GM10266 (cell line): ENCODE results near the gene SMIM44.

Experiments
- DNase-seq: peaks from one replicate; pipeline ENCODE4 v3.0.0; 2012; ENCODE audit errors: extremely low spot score
- TF ChIP-seq, protein P1 (sequence below): IDR thresholded peaks from 2 replicates; pipeline ENCODE4 v1.5.1; 2012; ENCODE audit warnings: mild to moderate bottlenecking, low read depth; ENCODE audit not compliant: control insufficient read depth, insufficient read depth; ENCODE audit errors: missing control alignments

SMIM44 gene

DNA sequence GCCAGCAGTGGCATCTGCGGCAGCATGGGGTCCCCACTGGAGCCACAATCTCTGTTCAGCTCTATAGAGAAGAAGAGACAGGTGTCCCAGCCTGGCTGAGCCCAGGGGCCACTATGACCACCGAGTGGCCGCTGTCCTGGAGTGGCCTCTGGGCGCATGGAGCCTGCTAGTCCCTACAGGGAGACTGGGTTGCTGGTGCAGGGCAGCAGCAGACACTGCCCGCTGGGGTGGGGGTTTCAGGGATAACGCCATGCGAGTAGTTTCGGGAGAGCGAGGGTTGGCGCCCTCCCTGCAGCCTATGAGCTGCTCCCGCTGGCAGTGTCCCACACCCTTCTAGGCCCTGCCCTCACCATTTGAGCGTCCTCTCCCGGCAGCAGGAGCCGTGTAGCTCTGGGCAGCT lies 44.8 kb upstream of the SMIM44 start:
- TF ChIP-seq, protein P1, sequence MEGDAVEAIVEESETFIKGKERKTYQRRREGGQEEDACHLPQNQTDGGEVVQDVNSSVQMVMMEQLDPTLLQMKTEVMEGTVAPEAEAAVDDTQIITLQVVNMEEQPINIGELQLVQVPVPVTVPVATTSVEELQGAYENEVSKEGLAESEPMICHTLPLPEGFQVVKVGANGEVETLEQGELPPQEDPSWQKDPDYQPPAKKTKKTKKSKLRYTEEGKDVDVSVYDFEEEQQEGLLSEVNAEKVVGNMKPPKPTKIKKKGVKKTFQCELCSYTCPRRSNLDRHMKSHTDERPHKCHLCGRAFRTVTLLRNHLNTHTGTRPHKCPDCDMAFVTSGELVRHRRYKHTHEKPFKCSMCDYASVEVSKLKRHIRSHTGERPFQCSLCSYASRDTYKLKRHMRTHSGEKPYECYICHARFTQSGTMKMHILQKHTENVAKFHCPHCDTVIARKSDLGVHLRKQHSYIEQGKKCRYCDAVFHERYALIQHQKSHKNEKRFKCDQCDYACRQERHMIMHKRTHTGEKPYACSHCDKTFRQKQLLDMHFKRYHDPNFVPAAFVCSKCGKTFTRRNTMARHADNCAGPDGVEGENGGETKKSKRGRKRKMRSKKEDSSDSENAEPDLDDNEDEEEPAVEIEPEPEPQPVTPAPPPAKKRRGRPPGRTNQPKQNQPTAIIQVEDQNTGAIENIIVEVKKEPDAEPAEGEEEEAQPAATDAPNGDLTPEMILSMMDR: no peak
- DNase-seq: no peak

DNA sequence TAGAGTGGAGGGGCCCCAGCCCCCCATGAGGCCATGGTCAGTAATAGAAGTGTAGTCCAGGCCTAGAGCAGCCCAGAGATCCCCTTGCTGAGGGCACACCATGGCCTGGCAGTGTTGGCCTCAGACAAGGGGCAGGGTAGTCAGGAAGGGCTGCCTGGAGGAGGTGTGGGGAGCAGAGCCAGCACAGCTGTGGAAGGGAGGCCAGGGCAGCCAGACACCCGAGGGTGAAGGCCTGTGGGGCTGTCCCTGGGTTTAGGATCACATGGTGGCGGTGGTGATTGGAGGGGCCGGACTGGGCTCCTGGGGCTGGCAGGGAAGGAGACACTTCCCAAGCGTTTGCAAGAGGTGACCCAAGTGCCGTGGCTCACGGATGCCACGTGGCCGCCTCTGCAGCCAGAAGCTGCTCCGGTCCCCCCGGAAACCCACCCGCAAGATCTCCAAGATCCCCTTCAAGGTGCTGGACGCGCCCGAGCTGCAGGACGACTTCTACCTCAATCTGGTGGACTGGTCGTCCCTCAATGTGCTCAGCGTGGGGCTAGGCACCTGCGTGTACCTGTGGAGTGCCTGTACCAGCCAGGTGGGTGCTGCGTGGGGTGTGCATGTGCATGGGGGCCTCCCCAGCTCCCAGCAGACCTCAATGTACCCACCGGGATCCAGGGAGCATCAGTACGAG lies 44.1 kb upstream of the SMIM44 start:
- no peak for DNase-seq
- TF ChIP-seq, protein P1: no peak

DNA sequence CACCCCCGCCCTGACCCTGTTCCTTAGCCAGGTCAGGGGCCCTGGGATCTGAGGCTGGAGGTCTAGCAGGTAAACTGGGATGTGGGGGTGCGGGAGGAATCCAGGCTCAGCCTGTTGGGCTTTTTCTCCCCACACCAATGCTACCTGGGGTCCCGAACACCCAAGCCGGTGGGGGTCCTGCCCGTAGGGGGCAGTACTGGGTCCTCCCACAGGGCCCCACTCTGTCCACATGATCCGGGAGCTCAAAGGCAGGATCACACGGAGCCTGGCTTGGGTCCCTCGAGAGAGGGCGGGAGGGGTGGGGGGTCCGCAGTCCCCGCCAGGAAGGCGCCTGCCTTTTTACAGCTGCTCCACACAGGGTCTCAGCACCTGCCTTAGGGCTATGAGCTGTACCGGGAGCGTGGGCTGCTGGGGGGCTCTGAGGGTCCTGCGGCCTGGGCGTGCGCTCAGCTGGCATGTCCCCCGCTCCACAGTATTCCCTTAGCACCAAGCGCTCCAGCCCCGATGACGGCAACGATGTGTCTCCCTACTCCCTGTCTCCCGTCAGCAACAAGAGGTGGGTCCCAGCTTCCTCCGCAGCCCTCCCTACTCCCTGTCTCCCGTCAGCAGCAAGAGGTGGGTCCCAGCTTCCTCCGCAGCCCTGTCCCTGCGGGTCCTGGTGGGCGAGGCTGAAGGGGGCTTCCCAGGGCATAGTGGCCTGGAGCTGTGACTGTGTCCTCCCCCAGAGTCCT lies 43.4 kb upstream of the SMIM44 start:
- TF ChIP-seq, protein P1: no peak
- DNase-seq: no peak

DNA sequence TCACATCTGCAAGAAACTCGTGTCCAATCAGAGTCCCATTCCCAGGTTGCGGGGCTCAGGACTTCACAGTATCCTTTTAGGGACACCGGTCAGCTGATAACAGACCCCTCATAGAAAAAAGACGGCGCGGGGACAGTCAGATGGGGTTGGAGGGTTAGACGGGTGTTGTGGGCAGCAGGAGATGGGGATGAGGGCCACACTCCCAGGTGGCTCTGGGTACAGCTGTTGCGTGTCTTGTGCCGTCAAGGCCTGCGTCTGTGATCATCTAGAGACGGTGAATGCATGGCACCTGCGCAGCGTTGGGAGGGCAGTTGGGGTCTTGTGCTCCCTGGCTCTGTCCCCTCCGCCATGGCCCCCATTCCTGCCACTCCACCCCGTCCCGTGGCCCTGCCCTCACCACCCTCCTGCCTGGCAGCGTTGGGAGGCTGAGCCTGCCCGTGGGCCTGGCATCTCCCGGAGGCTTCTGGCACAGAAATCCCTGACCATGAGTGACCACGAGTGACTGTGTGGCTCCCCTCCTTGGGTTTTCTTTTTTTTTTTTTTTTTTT lies 41.7 kb upstream of the SMIM44 start:
- TF ChIP-seq, protein P1: no peak
- DNase-seq: no peak

DNA sequence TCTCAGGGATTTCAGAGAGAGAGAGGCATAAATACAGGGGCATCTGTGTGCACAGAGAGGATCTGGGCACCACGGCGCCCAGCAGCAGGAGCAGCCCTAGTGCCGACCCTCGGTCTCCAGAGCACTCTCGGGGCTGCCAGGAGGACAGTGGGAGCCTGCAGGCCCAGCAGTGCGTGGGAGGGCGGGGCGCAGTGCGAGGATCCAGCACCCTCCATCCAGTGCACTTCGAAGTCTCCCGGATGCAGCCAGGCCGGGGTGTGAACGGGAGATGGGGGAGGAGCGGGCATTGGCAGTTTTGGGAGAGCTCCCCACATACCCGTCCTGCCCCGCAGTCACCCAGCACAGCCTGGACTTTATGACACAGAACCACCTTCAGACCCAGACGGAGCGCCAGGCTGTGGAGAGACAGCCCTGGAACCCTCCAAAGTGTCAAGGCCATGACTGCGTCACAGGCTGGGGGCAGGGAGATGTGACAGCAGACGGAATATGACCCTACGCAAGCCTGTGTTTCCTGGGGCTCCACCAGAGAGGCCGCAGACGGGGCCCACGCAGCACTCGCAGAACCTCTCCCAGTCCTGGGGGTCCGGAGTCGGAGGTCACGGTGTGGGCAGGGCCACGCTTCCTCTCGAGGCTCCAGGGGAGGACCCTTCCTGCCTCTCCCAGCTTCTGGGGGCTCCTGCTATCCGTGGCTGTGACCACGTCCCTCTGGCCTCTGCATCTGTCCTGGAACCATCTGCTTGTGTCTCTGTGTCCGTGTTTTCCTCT lies 41.0 kb upstream of the SMIM44 start:
- TF ChIP-seq, protein P1: no peak
- DNase-seq: no peak

DNA sequence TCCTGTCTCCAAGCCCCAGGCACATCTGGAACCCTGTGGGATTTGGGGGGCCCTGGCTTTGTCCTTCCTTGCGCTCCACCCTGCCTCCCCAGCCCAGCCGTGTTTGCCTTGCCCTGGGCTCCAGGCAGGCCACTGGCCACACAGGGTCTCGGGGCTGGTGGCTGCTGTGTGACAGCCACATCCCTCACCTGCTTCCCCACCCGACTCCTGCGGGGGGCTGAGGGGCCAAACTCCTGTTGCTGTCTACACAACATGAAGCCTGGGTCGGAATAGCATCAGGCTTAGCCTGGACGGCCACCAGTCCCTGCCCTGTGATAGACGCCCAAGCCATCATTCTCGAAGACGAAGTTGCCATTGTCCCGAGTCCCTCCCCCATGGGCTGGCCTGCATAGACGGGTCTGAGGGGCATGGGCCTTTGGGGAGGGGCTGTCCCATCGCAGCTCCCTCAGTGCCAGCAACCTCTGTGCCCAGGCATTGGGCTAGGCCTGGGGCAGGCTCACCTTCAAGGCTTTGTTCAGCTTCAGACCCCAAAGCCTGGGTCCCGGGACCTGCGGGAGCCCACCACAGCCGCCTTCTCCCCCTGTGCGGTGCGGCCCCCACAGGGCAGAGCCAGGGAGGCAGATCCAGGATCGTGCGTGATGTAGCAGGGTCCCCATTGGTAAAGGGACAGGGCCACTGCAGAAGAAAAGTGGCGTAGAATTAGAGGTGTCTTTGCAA lies 40.3 kb upstream of the SMIM44 start:
- DNase-seq: no peak

More for the DNA sequence above, 40.3 kb upstream of the SMIM44 start:
- TF ChIP-seq, protein P1: no peak
